HG02884 (cell line): ENCODE measurements around the gene PCDH19.
A peak's percentile ranks its signal among the peaks of the same experiment; 100 is the strongest.

Experiments
- ATAC-seq: cut with Tn5 transposase; IDR thresholded peaks from one replicate; pipeline ENCODE4 v1.9.1; 2021; ENCODE audit warnings: mild to moderate bottlenecking, moderate library complexity; ENCODE audit not compliant: unreplicated experiment

PCDH19 gene

GRCh38 chrX:100299559-100299958 lies 110.5 kb downstream of the PCDH19 start:
- no peak for ATAC-seq

GRCh38 chrX:100297728-100298127 lies 112.3 kb downstream of the PCDH19 start:
- no peak for ATAC-seq

- no peak for ATAC-seq
Measured at GRCh38 chrX:100296183-100296753, 113.8 kb downstream of the PCDH19 start.

GRCh38 chrX:100294965-100295364 lies 115.1 kb downstream of the PCDH19 start:
- no peak for ATAC-seq

- no peak for ATAC-seq
Measured at GRCh38 chrX:100289066-100289558, 121.0 kb downstream of the PCDH19 start.

GRCh38 chrX:100277231-100277630 lies 132.8 kb downstream of the PCDH19 start:
- no peak for ATAC-seq

GRCh38 chrX:100274916-100275315 lies 135.2 kb downstream of the PCDH19 start:
- ATAC-seq, result no peak

GRCh38 chrX:100265179-100265578 lies 144.9 kb downstream of the PCDH19 start:
- no peak for ATAC-seq

GRCh38 chrX:100264200-100264599 lies 145.9 kb downstream of the PCDH19 start:
- ATAC-seq, result peak; percentile 96

GRCh38 chrX:100263650-100264049 lies 146.4 kb downstream of the PCDH19 start:
- peak; percentile 4 for ATAC-seq

- ATAC-seq, result no peak
Measured at GRCh38 chrX:100248885-100249493, 161.1 kb downstream of the PCDH19 start.

GRCh38 chrX:100247826-100248225 lies 162.2 kb downstream of the PCDH19 start:
- no peak for ATAC-seq

GRCh38 chrX:100244681-100245080 lies 165.4 kb downstream of the PCDH19 start:
- no peak for ATAC-seq
